Measurements from ENCODE around the gene CNTNAP3B. TPM values are rescaled to one million over a fixed set of nuclear protein-coding genes. Genes with fewer than 3 reads are reported as not detected.
"Not testable (repeated sequence)": the region's sequence is repeated elsewhere in the genome, so short reads cannot be mapped to it uniquely, and the experiment has no call there.

CNTNAP3B gene
- not detected for total RNA-seq
- total RNA-seq (2013) = 0.11 TPM

GRCh38 chr9:42129073-42129729 lies at the start of gene CNTNAP3B:
CNTNAP3B (minus strand) TSS chr9:42129426; CDS start chr9:42129094, 332 bp downstream.
- H3K36me3 ChIP-seq (ENCODE audit: control insufficient read depth, insufficient read depth, low read length); H3K27ac ChIP-seq (ENCODE audit: low read length); H3K27ac Mint-ChIP-seq; H3K4me1 Mint-ChIP-seq; ATAC-seq; H3K9me3 ChIP-seq (ENCODE audit: control insufficient read depth, insufficient read depth, low read length); DNase-seq; H3K27me3 ChIP-seq (ENCODE audit: control insufficient read depth, insufficient read depth, low read length); H3K4me3 ChIP-seq (ENCODE audit: low read length); H3K4me3 Mint-ChIP-seq; intact Hi-C loops (cut with micrococcal nuclease); H3K9me3 Mint-ChIP-seq; H3K36me3 Mint-ChIP-seq; H3K4me1 ChIP-seq (ENCODE audit: control insufficient read depth, insufficient read depth, low read length): not testable (repeated sequence)
- 2% methylated on average over 32 of the region's 72 CpGs for WGBS (ENCODE audit: insufficient coverage)
- peaks cover 3 to 12% of the 10 kb centered on the region in 2 donors for H3K27me3 Mint-ChIP-seq (ENCODE audit: low read depth in 2 of 2)

- H3K9me3 ChIP-seq (ENCODE audit: control insufficient read depth, insufficient read depth, low read length); H3K4me1 Mint-ChIP-seq; H3K4me3 Mint-ChIP-seq; H3K27ac ChIP-seq (ENCODE audit: low read length); ATAC-seq; H3K4me1 ChIP-seq (ENCODE audit: control insufficient read depth, insufficient read depth, low read length); H3K36me3 Mint-ChIP-seq; H3K36me3 ChIP-seq (ENCODE audit: control insufficient read depth, insufficient read depth, low read length); intact Hi-C loops (cut with micrococcal nuclease); H3K27me3 ChIP-seq (ENCODE audit: control insufficient read depth, insufficient read depth, low read length); H3K9me3 Mint-ChIP-seq; H3K27ac Mint-ChIP-seq; H3K4me3 ChIP-seq (ENCODE audit: low read length); H3K27me3 Mint-ChIP-seq (ENCODE audit: low read depth in 2 of 2): not testable (repeated sequence)
- DNase-seq = peak in 1 of 2 donors; percentile 1
- no CpG with 5 or more reads among the region's 1 CpG for WGBS (ENCODE audit: insufficient coverage)
These were observed 31.1 kb upstream of the CNTNAP3B start for GRCh38 chr9:42160299-42160698.

GRCh38 chr9:42127056-42127841 lies 2.0 kb downstream of the CNTNAP3B start:
- H3K4me1 ChIP-seq (ENCODE audit: control insufficient read depth, insufficient read depth, low read length); H3K4me3 Mint-ChIP-seq; H3K9me3 Mint-ChIP-seq; intact Hi-C loops (cut with micrococcal nuclease); ATAC-seq; H3K27me3 ChIP-seq (ENCODE audit: control insufficient read depth, insufficient read depth, low read length); H3K36me3 Mint-ChIP-seq; H3K27ac Mint-ChIP-seq; DNase-seq; H3K4me3 ChIP-seq (ENCODE audit: low read length); H3K9me3 ChIP-seq (ENCODE audit: control insufficient read depth, insufficient read depth, low read length); H3K27ac ChIP-seq (ENCODE audit: low read length); H3K4me1 Mint-ChIP-seq; H3K36me3 ChIP-seq (ENCODE audit: control insufficient read depth, insufficient read depth, low read length): not testable (repeated sequence)
- WGBS (ENCODE audit: insufficient coverage) = 44% methylated on average over 6 of the region's 12 CpGs
- H3K27me3 Mint-ChIP-seq (ENCODE audit: low read depth in 2 of 2) = peaks cover 3 to 12% of the 10 kb centered on the region in 2 donors

GRCh38 chr9:42121007-42121406 lies 8.2 kb downstream of the CNTNAP3B start:
- H3K4me3 Mint-ChIP-seq; H3K27me3 Mint-ChIP-seq (ENCODE audit: low read depth in 2 of 2); H3K9me3 Mint-ChIP-seq; H3K36me3 Mint-ChIP-seq; H3K27ac Mint-ChIP-seq; H3K4me1 ChIP-seq (ENCODE audit: control insufficient read depth, insufficient read depth, low read length); ATAC-seq; intact Hi-C loops (cut with micrococcal nuclease); H3K36me3 ChIP-seq (ENCODE audit: control insufficient read depth, insufficient read depth, low read length); H3K4me3 ChIP-seq (ENCODE audit: low read length); DNase-seq; H3K4me1 Mint-ChIP-seq; H3K9me3 ChIP-seq (ENCODE audit: control insufficient read depth, insufficient read depth, low read length); H3K27me3 ChIP-seq (ENCODE audit: control insufficient read depth, insufficient read depth, low read length); H3K27ac ChIP-seq (ENCODE audit: low read length): not testable (repeated sequence)
- 13% methylated on average over 2 of the region's 7 CpGs for WGBS (ENCODE audit: insufficient coverage)

GRCh38 chr9:42095929-42096328 lies 33.3 kb downstream of the CNTNAP3B start:
- not testable (repeated sequence) for H3K27me3 ChIP-seq (ENCODE audit: control insufficient read depth, insufficient read depth, low read length); H3K36me3 ChIP-seq (ENCODE audit: control insufficient read depth, insufficient read depth, low read length)

GRCh38 chr9:42084559-42084952 lies 44.7 kb downstream of the CNTNAP3B start:
- no CpG with 5 or more reads among the region's 1 CpG for WGBS (ENCODE audit: insufficient coverage)
- H3K27ac Mint-ChIP-seq, H3K9me3 Mint-ChIP-seq: not testable (repeated sequence)

More at GRCh38 chr9:42095929-42096328, 33.3 kb downstream of the CNTNAP3B start:
- H3K27me3 Mint-ChIP-seq (ENCODE audit: low read depth in 2 of 2); H3K4me1 ChIP-seq (ENCODE audit: control insufficient read depth, insufficient read depth, low read length); H3K27ac Mint-ChIP-seq; ATAC-seq; H3K4me3 ChIP-seq (ENCODE audit: low read length); H3K9me3 ChIP-seq (ENCODE audit: control insufficient read depth, insufficient read depth, low read length); H3K36me3 Mint-ChIP-seq; intact Hi-C loops (cut with micrococcal nuclease); H3K4me1 Mint-ChIP-seq; H3K4me3 Mint-ChIP-seq; H3K9me3 Mint-ChIP-seq; DNase-seq; H3K27ac ChIP-seq (ENCODE audit: low read length): not testable (repeated sequence)
- WGBS (ENCODE audit: insufficient coverage) = 79% methylated on average over 5 of the region's 9 CpGs

GRCh38 chr9:42083877-42084558 lies 45.2 kb downstream of the CNTNAP3B start:
- H3K4me3 ChIP-seq (ENCODE audit: low read length); intact Hi-C loops (cut with micrococcal nuclease); H3K4me3 Mint-ChIP-seq; H3K27me3 Mint-ChIP-seq (ENCODE audit: low read depth in 2 of 2); H3K36me3 ChIP-seq (ENCODE audit: control insufficient read depth, insufficient read depth, low read length); H3K4me1 ChIP-seq (ENCODE audit: control insufficient read depth, insufficient read depth, low read length); H3K27me3 ChIP-seq (ENCODE audit: control insufficient read depth, insufficient read depth, low read length); H3K27ac ChIP-seq (ENCODE audit: low read length); H3K4me1 Mint-ChIP-seq; H3K36me3 Mint-ChIP-seq; H3K9me3 Mint-ChIP-seq; H3K27ac Mint-ChIP-seq; H3K9me3 ChIP-seq (ENCODE audit: control insufficient read depth, insufficient read depth, low read length); DNase-seq; ATAC-seq: not testable (repeated sequence)
- WGBS (ENCODE audit: insufficient coverage) = 71% methylated on average over 1 of the region's 4 CpGs

More at GRCh38 chr9:42084559-42084952, 44.7 kb downstream of the CNTNAP3B start:
- H3K9me3 ChIP-seq (ENCODE audit: control insufficient read depth, insufficient read depth, low read length); ATAC-seq; H3K4me1 ChIP-seq (ENCODE audit: control insufficient read depth, insufficient read depth, low read length); H3K36me3 ChIP-seq (ENCODE audit: control insufficient read depth, insufficient read depth, low read length); H3K27ac ChIP-seq (ENCODE audit: low read length); H3K4me1 Mint-ChIP-seq; DNase-seq; intact Hi-C loops (cut with micrococcal nuclease); H3K27me3 ChIP-seq (ENCODE audit: control insufficient read depth, insufficient read depth, low read length); H3K27me3 Mint-ChIP-seq (ENCODE audit: low read depth in 2 of 2); H3K4me3 Mint-ChIP-seq; H3K36me3 Mint-ChIP-seq; H3K4me3 ChIP-seq (ENCODE audit: low read length): not testable (repeated sequence)
